Measurements from ENCODE around the gene SLIT3.

The SLIT3 gene

GRCh38 chr5:168875832-168876231 is 425.1 kb downstream of the SLIT3 start:
- TF ChIP-seq SPI1 (IDR thresholded peaks at IDR 0.05; ENCODE audit: borderline replicate concordance, low read depth) (no peak), REST (IDR thresholded peaks at IDR 0.05; ENCODE audit: insufficient replicate concordance, low read depth) (no peak), CTCF (IDR thresholded peaks at IDR 0.05; ENCODE audit: insufficient read depth, low read length) (no peak), POLR2AphosphoS5 (IDR thresholded peaks at IDR 0.05; ENCODE audit: low read depth) (no peak), GABPA (IDR thresholded peaks at IDR 0.05; ENCODE audit: low read depth) (no peak)
- H3K27me3 ChIP-seq (ENCODE audit: insufficient read depth, poor library complexity, severe bottlenecking), result peaks cover 4% of the 10 kb centered on the region
- H3K4me3 ChIP-seq (replicated peaks; ENCODE audit: insufficient read depth, low read length), result no peak overlapping the region
- no peak overlapping the region for H3K27ac ChIP-seq (replicated peaks)
- no peak for DNase-seq (ENCODE audit: low read depth in 1 of 2, low spot score in 1 of 2)

- DNase-seq (ENCODE audit: low read depth in 1 of 2, low spot score in 1 of 2), result no peak
- Histone ChIP-seq H3K27me3 (ENCODE audit: insufficient read depth, poor library complexity, severe bottlenecking) (peaks cover 4% of the 10 kb centered on the region), H3K4me3 (replicated peaks; ENCODE audit: insufficient read depth, low read length) (no peak overlapping the region), H3K27ac (replicated peaks) (no peak overlapping the region)
- TF ChIP-seq REST (IDR thresholded peaks at IDR 0.05; ENCODE audit: insufficient replicate concordance, low read depth) (no peak), POLR2AphosphoS5 (IDR thresholded peaks at IDR 0.05; ENCODE audit: low read depth) (no peak), GABPA (IDR thresholded peaks at IDR 0.05; ENCODE audit: low read depth) (no peak), SPI1 (IDR thresholded peaks at IDR 0.05; ENCODE audit: borderline replicate concordance, low read depth) (no peak), CTCF (IDR thresholded peaks at IDR 0.05; ENCODE audit: insufficient read depth, low read length) (no peak)
Measured at GRCh38 chr5:168874713-168875380, 426.1 kb downstream of the SLIT3 start.

- TF ChIP-seq REST (IDR thresholded peaks at IDR 0.05; ENCODE audit: insufficient replicate concordance, low read depth) (no peak), POLR2AphosphoS5 (IDR thresholded peaks at IDR 0.05; ENCODE audit: low read depth) (no peak), SPI1 (IDR thresholded peaks at IDR 0.05; ENCODE audit: borderline replicate concordance, low read depth) (no peak), CTCF (IDR thresholded peaks at IDR 0.05; ENCODE audit: insufficient read depth, low read length) (no peak), GABPA (IDR thresholded peaks at IDR 0.05; ENCODE audit: low read depth) (no peak)
- peaks cover 2% of the 10 kb centered on the region for H3K27me3 ChIP-seq (ENCODE audit: insufficient read depth, poor library complexity, severe bottlenecking)
Measured at GRCh38 chr5:168872246-168872645, 428.7 kb downstream of the SLIT3 start.

More at GRCh38 chr5:168872246-168872645, 428.7 kb downstream of the SLIT3 start:
- Histone ChIP-seq H3K4me3 (replicated peaks; ENCODE audit: insufficient read depth, low read length) (no peak overlapping the region), H3K27ac (replicated peaks) (no peak overlapping the region)
- DNase-seq (ENCODE audit: low read depth in 1 of 2, low spot score in 1 of 2), result no peak
